Neural cell (in vitro differentiated cells): ENCODE measurements around the gene LRP1. TPM values are rescaled to one million over a fixed set of nuclear protein-coding genes. Genes with fewer than 3 reads are reported as not detected.

Source experiments
- H2AFZ ChIP-seq: fragments of 200-600, 300-800 bp; sonication (generic), shearing (Covaris generic); 2 replicates; pipeline ENCODE4 v1.6.0; 2014; ENCODE audit warnings: low read depth, mild to moderate bottlenecking, antibody characterized with exemption, low read length, moderate library complexity
- H3F3A ChIP-seq: fragments of 200-600 bp; shearing (Covaris generic); 2 replicates; pipeline ENCODE4 v1.6.1; 2016; ENCODE audit warnings: mild to moderate bottlenecking, moderate library complexity, mixed read lengths, antibody characterized with exemption, low read length; ENCODE audit not compliant: insufficient read depth, poor library complexity, severe bottlenecking
- H3K27ac ChIP-seq: fragments of 200-600, 300-800 bp; sonication (generic), shearing (Covaris generic); 2 replicates; pipeline ENCODE4 v1.5.1; 2014; ENCODE audit warnings: mild to moderate bottlenecking, low read length, moderate library complexity
- H3K27me3 ChIP-seq: fragments of 300-800, 200-600 bp; sonication (generic), shearing (Covaris generic); 2 replicates; pipeline ENCODE4 v1.6.0; 2014; ENCODE audit warnings: mild to moderate bottlenecking, low read depth, low read length, moderate library complexity; ENCODE audit not compliant: insufficient read depth
- H3K36me3 ChIP-seq: fragments of 300-800, 200-600 bp; sonication (generic), shearing (Covaris generic); 2 replicates; pipeline ENCODE4 v1.5.1; 2014; ENCODE audit warnings: mild to moderate bottlenecking, antibody characterized with exemption, low read length, moderate library complexity; ENCODE audit not compliant: insufficient read depth
- H3K4me2 ChIP-seq: fragments of 300-800, 200-600 bp; sonication (generic), shearing (Covaris generic); 2 replicates; pipeline ENCODE4 v1.6.0; 2014; ENCODE audit warnings: mild to moderate bottlenecking, low read length
- H3K4me3 ChIP-seq: fragments of 300-800, 200-600 bp; sonication (generic), shearing (Covaris generic); 2 replicates; pipeline ENCODE4 v1.5.1; 2014; ENCODE audit warnings: mild to moderate bottlenecking, low read length, moderate library complexity
- H3K79me2 ChIP-seq: fragments of 200-600 bp; shearing (Covaris generic); replicated peaks from 2 replicates; pipeline ENCODE4 v1.6.0; 2014; ENCODE audit warnings: mild to moderate bottlenecking, low read length, moderate library complexity; ENCODE audit not compliant: insufficient read depth
- H3K9ac ChIP-seq: fragments of 300-800, 200-600 bp; sonication (generic), shearing (Covaris generic); 2 replicates; pipeline ENCODE4 v1.6.1; 2016; ENCODE audit warnings: mild to moderate bottlenecking, low read length, mixed read lengths
- H3K9me2 ChIP-seq: fragments of 200-600 bp; shearing (Covaris generic); 2 replicates; pipeline ENCODE4 v1.6.1; 2016; ENCODE audit warnings: mild to moderate bottlenecking, low read length, mixed read lengths; ENCODE audit not compliant: insufficient read depth
- H3K9me3 ChIP-seq: fragments of 200-600, 300-800 bp; sonication (generic), shearing (Covaris generic); 2 replicates; pipeline ENCODE4 v1.6.1; 2016; ENCODE audit warnings: mild to moderate bottlenecking, mixed run types, low read length, moderate library complexity, mixed read lengths
- H4K20me1 ChIP-seq: fragments of 200-600 bp; shearing (Covaris generic); 2 replicates; pipeline ENCODE4 v1.6.1; 2016; ENCODE audit warnings: mild to moderate bottlenecking, mixed run types; ENCODE audit not compliant: insufficient read depth
- CTCF ChIP-seq: fragments of 450-650 bp; IDR thresholded peaks from 2 replicates; pipeline ENCODE4 v1.5.1; 2014; ENCODE audit warnings: antibody characterized with exemption, mild to moderate bottlenecking, moderate library complexity; ENCODE audit not compliant: poor library complexity, severe bottlenecking
- EP300 ChIP-seq: fragments of 450-650 bp; conservative IDR thresholded peaks from 2 replicates; pipeline ENCODE4 v1.6.1; 2014; ENCODE audit warnings: antibody characterized with exemption, mild to moderate bottlenecking, moderate library complexity; ENCODE audit not compliant: poor library complexity, severe bottlenecking
- EZH2 ChIP-seq: fragments of 200-600, 300-800 bp; shearing (Covaris generic), sonication (generic); IDR thresholded peaks from 2 replicates; pipeline ENCODE4 v1.6.1; 2014; ENCODE audit warnings: antibody characterized with exemption, low read length, borderline replicate concordance, mild to moderate bottlenecking; ENCODE audit not compliant: insufficient read depth, poor library complexity, severe bottlenecking
- MXI1 ChIP-seq: fragments of 450-650 bp; conservative IDR thresholded peaks from 2 replicates; pipeline ENCODE4 v1.6.1; 2014; ENCODE audit warnings: antibody characterized with exemption, mild to moderate bottlenecking; ENCODE audit not compliant: poor library complexity, severe bottlenecking
- POLR2AphosphoS5 ChIP-seq: IDR thresholded peaks from 2 replicates; pipeline ENCODE4 v1.6.1; 2012
- RAD21 ChIP-seq: fragments of 450-650 bp; conservative IDR thresholded peaks from 2 replicates; pipeline ENCODE4 v1.6.1; 2014; ENCODE audit warnings: antibody characterized with exemption, mild to moderate bottlenecking, moderate library complexity
- REST ChIP-seq: IDR thresholded peaks from 2 replicates; pipeline ENCODE4 v1.6.1; 2012; ENCODE audit warnings: borderline replicate concordance
- SMC3 ChIP-seq: fragments of 450-650 bp; conservative IDR thresholded peaks from 2 replicates; pipeline ENCODE4 v1.6.1; 2014; ENCODE audit warnings: antibody characterized with exemption, mild to moderate bottlenecking, moderate library complexity; ENCODE audit not compliant: poor library complexity
- TAF1 ChIP-seq: IDR thresholded peaks from 2 replicates; pipeline ENCODE4 v1.6.1; 2012; ENCODE audit warnings: low read depth
- polyA plus RNA-seq: library from polyadenylated mRNA; depleted of rRNA; stranded (reverse); fragments of >200 nt; gene quantifications from 2 replicates; pipeline ENCODE4 v1.2.3, GENCODE V29; 2014

Gene LRP1
- polyA plus RNA-seq, 1 donor from 2014 or later: 18.2 TPM

GRCh38 chr12:57177354-57177753 is 49.1 kb downstream of the LRP1 start:
- no peak for TF ChIP-seq SMC3
- TF ChIP-seq TAF1: no peak
- TF ChIP-seq MXI1: no peak
- TF ChIP-seq REST: no peak
- TF ChIP-seq RAD21: no peak
- TF ChIP-seq EZH2: no peak
- no peak for TF ChIP-seq CTCF
- no peak for TF ChIP-seq POLR2AphosphoS5
- TF ChIP-seq EP300: no peak
- H3K9ac ChIP-seq: no peak overlapping the region
- no peaks in the 10 kb centered on the region for H3K79me2 ChIP-seq
- no peak overlapping the region for H3K4me2 ChIP-seq
- H3K27me3 ChIP-seq: no peaks in the 10 kb centered on the region
- H3K9me2 ChIP-seq: no peaks in the 10 kb centered on the region
- H4K20me1 ChIP-seq: no peaks in the 10 kb centered on the region
- no peak overlapping the region for H2AFZ ChIP-seq
- H3K36me3 ChIP-seq: peaks cover 9% of the 10 kb centered on the region
- no peak overlapping the region for H3K4me3 ChIP-seq
- H3K9me3 ChIP-seq: no peaks in the 10 kb centered on the region
- no peak overlapping the region for H3K27ac ChIP-seq
- H3F3A ChIP-seq: no peaks in the 10 kb centered on the region

- Histone ChIP-seq H3K9me3 (no peaks in the 10 kb centered on the region), H4K20me1 (no peaks in the 10 kb centered on the region), H3K9ac (no peak overlapping the region), H2AFZ (no peak overlapping the region), H3F3A (no peaks in the 10 kb centered on the region), H3K79me2 (no peaks in the 10 kb centered on the region), H3K4me3 (no peak overlapping the region), H3K36me3 (peaks cover 9% of the 10 kb centered on the region), H3K4me2 (no peak overlapping the region), H3K27me3 (no peaks in the 10 kb centered on the region), H3K27ac (no peak overlapping the region), H3K9me2 (no peaks in the 10 kb centered on the region)
- TF ChIP-seq EP300: no peak
Measured at GRCh38 chr12:57178213-57178612, 49.9 kb downstream of the LRP1 start.
